ENCODE data around the gene CKB.
A peak's percentile ranks its signal among the peaks of the same experiment; 100 is the strongest.

Gene CKB

GRCh38 chr14:103537175-103537990, 14.8 kb upstream of the CKB start:
- no peak for DNase-seq (ENCODE audit: low spot score)

GRCh38 chr14:103536693-103537092, 14.1 kb upstream of the CKB start:
- no peak for DNase-seq (ENCODE audit: low spot score)

- no peak for DNase-seq (ENCODE audit: low spot score)
Observed at GRCh38 chr14:103535891-103536565, 13.4 kb upstream of the CKB start.

- no peak for DNase-seq (ENCODE audit: low spot score)
Observed at GRCh38 chr14:103535081-103535890, 12.7 kb upstream of the CKB start.

GRCh38 chr14:103534576-103535061, 12.0 kb upstream of the CKB start:
- DNase-seq (ENCODE audit: low spot score): no peak

DNA sequence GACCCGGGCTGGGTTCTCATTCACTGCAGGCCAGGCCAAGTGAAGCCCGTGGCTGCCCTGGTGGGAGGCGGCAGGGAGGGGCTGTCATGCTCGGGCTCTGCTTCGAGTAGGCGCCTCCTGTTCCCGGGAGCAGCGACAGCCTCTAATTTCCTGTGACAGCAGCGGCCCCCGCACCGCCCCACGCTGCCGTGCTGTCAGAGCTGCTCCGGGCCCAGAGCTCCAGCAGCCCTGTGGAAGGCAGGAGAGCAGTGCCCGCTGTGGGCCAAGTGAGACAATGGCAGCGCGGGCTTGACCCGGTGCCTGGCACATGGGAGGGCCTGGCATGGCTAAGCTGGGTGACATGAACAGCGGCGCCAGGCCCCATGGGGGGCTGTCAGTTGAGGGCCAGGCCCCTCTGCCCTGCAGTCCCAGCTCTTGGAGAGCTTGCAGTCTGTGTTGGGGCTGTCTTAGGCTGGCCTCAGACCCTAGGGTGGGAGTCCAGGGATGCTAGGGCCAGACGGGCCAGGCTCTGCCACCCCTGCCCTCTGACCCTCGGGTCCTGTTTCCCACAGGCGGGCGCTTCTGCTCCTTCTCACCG, 11.5 kb upstream of the CKB start:
- DNase-seq (ENCODE audit: low spot score): no peak

DNA sequence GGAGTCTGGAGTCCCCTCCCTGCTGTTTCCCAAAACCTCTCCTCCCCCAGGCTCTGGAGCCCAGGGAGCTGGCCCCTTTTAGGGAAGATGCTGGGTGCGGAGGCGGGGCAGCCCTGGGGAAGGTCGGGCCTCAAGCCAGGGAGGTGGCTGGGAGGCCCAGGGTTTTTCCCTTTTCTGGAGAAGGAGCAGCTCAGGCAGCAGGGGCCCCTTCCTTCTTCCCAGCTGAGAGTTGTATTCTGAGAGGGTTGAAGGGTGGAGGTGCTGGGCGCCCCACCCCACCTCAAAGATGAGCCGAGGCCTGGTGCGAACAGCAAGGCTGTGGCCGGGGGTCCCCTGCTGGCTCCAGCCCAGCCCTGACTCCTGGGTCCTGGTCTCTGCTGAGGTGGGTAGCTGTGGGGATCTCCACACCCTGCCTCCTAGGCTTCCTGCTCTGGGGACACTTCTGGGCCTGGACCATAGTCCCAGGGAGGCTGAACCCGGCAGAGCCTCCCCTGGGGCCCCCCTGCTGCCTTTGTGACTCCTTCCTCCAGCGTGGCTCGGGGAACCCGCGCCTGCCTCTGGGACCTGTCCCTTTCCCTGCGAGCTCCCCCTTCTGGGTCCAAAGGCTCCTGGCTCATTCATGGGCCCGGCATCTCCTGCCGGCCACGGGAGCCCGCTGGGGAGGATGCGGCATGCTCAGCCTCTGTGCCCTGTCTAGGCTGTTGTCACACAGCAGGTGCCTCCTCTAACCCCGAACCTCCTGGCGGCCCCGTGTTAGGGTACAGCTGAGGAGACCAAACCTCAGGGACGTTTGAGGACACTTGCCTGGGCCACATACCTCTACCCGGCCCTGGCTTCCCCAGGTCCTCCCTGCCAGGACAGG, 10.7 kb upstream of the CKB start:
- DNase-seq (ENCODE audit: low spot score): no peak

DNA sequence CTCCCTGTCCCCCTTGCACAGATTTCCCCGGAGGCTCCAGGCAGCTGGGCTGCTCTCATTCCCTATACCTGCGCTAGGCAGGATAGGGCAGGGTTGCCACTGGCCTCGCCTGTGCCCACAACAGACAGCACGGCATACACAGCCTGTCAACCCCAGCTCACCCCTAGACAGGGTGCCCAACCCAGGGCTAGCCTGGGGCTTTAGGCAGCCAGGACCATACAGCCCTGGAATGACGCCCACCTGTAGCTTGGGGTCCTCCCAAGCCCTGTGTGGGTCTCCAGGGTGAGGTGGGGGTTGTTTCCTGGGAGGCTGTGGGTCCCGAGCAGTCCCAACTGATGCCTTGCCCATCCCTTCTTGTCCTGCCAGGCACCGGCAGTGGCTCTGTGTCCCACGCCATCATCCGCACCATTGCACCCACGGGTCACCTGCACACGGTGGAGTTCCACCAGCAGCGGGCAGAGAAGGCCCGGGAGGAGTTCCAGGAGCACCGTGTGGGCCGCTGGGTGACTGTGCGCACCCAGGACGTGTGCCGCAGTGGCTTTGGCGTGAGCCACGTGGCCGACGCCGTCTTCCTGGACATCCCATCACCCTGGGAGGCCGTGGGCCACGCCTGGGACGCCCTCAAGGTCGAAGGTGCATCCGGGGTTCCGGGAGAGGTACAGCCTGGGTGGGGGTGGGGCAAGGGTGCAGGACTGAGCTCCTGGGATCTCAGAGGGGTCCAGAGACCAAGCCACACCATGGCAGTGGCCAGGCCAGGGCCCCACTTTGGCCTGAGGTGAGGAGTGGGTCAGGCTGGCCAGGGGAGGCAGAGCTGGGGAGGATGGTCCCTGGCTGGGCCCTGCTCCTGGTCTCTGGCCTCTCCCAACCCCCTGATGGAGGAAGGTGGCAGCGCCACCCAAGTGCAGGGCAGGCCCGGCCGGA, 9.8 kb upstream of the CKB start:
- no peak for DNase-seq (ENCODE audit: low spot score)

DNA sequence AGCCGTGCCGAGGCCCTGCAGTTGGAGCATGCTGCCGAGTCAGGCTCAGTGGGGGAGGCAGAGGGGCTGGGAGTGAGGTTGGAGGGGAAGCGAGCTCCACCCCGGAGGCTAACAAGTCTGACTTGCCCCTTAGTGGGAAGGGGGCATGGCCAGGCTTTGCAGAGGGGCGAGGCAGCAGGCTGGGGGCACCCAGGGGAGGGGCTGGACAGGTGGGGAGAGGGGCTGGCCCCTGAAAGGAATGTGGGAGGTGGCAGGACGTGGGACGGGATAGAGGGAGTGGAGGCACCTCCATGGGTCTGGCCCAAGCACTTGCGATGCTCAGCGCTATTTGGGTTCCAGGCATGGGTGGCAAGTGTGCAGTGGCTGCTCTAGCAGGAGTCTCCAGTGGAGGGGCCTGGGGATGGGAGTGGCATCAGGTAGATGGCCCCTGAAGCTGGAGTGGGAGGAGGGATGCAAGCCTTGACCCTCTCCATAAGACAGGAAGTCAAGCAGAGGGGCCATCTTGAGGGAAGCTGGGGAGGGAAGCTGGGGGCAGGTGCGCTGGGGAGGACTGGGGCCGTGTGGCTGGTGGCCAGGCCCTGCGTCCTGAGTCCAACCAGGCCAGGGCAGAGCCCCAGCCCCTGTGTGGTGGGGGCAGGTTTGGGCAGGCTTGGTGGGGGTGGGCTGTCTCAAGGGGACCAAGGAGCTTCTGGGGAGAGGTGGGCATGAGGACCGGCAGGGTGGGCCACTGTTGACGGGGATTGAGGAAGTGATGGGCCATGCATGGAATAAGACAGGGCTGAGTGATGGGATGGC, 9.0 kb upstream of the CKB start:
- DNase-seq (ENCODE audit: low spot score): no peak

DNA sequence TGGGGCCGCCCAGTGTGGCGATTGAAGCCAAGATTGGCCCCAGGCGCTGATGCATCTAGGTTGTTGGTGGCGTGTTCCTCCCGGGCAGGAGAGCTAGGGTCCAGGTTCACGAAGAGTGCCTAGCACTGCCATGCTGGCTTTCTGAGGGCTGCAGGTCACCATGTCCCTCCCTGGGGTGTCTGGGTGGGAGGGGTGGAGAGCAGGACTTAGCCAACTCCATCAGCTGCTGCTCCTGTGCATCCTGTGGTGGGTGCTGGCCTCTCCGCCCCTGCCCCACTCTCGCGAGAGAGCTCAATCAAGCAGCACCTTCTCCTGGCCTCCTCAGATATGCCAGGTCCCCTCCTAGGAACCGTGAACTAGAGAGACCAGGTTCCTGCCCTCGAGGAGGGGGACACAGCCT, 8.2 kb upstream of the CKB start:
- no peak for DNase-seq (ENCODE audit: low spot score)

GRCh38 chr14:103530390-103530789, 7.8 kb upstream of the CKB start:
- DNase-seq (ENCODE audit: low spot score): no peak

DNA sequence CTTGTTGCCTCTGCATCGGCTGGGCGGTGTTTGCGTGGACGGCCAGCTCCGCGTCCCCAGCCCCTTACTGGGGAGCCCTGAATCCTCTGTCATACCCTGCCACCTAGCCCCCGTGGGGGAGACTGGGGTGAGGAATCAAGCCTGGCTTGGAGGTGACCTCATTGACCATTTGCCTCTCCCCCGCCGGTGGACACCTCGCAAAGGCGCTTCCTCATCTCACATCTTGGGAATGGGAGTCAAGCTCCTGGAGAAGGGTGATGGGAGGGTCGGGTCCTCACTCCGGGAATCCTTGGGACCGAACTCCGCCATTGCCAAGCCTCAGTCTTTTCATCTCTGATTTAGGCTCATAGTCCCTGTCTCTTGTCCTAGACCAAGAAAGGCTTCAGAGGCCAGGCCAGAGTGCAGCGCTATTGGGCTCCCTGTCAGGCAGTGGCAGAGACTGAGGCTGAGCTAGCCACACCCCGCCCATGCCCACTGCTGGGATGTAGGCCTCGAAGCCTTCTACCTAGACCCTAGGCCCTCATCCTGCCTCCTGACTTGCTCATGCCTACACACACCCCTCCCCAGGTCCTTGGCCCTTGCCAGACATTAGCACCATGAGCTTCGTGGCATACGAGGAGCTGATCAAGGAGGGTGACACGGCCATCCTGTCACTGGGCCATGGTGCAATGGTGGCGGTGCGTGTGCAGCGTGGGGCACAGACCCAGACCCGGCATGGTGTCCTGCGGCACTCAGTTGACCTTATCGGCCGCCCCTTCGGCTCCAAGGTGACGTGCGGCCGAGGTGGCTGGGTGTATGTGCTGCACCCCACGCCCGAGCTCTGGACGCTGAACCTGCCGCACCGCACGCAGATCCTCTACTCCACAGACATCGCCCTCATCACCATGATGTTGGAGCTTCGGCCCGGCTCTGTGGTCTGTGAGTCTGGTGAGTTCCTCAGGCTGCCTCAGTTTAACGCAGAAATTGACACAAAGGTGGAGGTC, 7.0 kb upstream of the CKB start:
- no peak for DNase-seq (ENCODE audit: low spot score)

DNA sequence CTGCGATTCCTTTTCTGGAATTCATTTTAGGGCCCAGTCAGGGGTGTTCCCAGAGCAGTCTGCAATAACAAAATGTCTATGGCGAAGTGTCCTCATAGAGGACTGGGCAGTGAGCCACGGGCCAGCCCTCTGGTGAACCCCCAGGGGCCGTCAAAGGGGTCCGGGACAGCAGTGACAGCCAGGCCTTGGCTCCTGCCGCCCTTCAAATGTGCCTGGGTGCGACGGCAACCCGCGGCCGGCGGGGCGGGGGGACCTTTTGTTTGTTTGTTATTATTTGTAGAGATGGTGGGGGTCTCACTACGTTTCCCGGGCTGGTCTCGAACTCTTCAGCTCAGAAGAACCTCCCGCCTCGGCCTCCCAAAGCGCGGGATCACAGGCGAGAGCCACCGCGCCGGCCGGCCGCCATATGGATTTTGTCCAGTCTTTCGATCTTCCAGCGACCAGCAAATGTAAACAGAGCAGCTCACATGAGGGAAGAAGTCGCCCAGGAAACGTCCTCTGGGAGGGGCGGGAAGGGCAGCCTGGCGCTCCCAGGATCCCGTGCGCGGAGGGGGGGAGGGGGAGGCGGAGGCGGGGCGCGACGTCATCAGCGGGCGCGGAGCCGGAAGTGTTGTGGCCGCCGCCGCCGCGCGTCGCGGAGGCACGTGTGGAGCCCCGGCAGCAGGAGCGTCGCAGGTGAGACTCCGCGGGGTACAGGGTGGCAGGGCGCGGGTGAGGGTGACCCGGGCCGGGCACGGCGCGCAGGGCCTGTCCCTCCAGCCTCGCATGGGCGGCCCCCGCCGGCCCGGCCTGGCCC, 6.2 kb upstream of the CKB start, which contains the start of gene TRMT61A:
Gene TRMT61A (plus strand): TSS at position 610 of the 796 bp plus-strand sequence. CDS start 783 bp downstream, outside the sequence.
- DNase-seq (ENCODE audit: low spot score): peak; percentile 73

- no peak for DNase-seq (ENCODE audit: low spot score)
Observed at GRCh38 chr14:103528146-103528586, 5.5 kb upstream of the CKB start.

GRCh38 chr14:103527408-103528145, 4.9 kb upstream of the CKB start:
- no peak for DNase-seq (ENCODE audit: low spot score)

DNA sequence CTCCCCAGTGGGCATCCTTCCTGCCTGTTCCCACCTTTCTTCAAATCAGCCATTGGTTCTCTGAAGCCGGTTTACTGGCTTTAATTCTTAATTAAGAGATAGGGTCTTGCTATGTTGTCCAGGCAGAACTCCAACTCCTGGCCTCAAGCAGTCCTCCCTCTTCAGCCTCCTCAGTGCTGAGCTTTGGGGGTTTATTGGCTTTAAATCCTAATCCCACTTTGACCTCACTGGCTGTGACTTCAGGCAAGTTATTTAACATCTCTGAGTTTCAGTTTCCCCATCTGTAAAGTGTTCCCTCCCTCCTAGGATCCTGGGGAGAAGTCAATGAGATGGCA, 4.3 kb upstream of the CKB start:
- DNase-seq (ENCODE audit: low spot score): no peak
